HepG2 (cell line): Measurements from ENCODE around the gene CBX2. TPM values are rescaled to one million over a fixed set of nuclear protein-coding genes. Genes with fewer than 3 reads are reported as not detected.

Experiments used
- ARHGAP35 ChIP-seq: sonication (generic); formaldehyde crosslinking; IDR thresholded peaks from 2 replicates; pipeline ENCODE4 v1.9.0; 2022; ENCODE audit warnings: mild to moderate bottlenecking, inconsistent platforms, moderate library complexity, missing genetic modification reagents, borderline replicate concordance
- BORCS8-MEF2B ChIP-seq: sonication (generic); formaldehyde crosslinking; IDR thresholded peaks from 2 replicates; pipeline ENCODE4 v1.8.0; 2022; ENCODE audit warnings: mild to moderate bottlenecking, missing genetic modification reagents
- GABPB1 ChIP-seq: IDR thresholded peaks from 2 replicates; pipeline ENCODE4 v1.6.1; 2016; ENCODE audit warnings: mild to moderate bottlenecking, missing genetic modification reagents, moderate library complexity, missing compliant biosample characterization
- NBN ChIP-seq: fragments of 450-650 bp; conservative IDR thresholded peaks from 2 replicates; pipeline ENCODE4 v1.6.1; 2017
- NR2F6 ChIP-seq, 2 experiments: IDR thresholded peaks; 2 replicates each; pipeline ENCODE4 v1.6.1; 2016; ENCODE audit warnings: antibody characterized with exemption in 1 of 2, mild to moderate bottlenecking in 1 of 2
- PHF8 ChIP-seq: sonication (generic); formaldehyde crosslinking; IDR thresholded peaks from 2 replicates; pipeline ENCODE4 v1.5.0; 2020; ENCODE audit warnings: missing genetic modification reagents
- POLR2A ChIP-seq, 2 experiments: IDR thresholded peaks; 2 replicates each; pipeline ENCODE4 v1.6.1; 2011; ENCODE audit warnings: low read depth in 2 of 2, low read length in 2 of 2, mild to moderate bottlenecking in 1 of 2, moderate library complexity in 1 of 2; ENCODE audit not compliant: insufficient read depth in 1 of 2
- SPEN ChIP-seq: sonication (generic); formaldehyde crosslinking; IDR thresholded peaks from 2 replicates; pipeline ENCODE4 v1.5.1; 2020; ENCODE audit warnings: low read depth, mild to moderate bottlenecking, missing genetic modification reagents
- U2AF1 ChIP-seq: fragments of 200-400 bp; formaldehyde crosslinking; optimal IDR thresholded peaks from 2 replicates; pipeline ENCODE3; 2017; ENCODE audit warnings: mild to moderate bottlenecking, low read depth, low read length
- ZBTB7A ChIP-seq: sonication (generic); formaldehyde crosslinking; IDR thresholded peaks from 2 replicates; pipeline ENCODE4 v1.8.0; 2022; ENCODE audit warnings: mild to moderate bottlenecking, missing genetic modification reagents
- ZMYM3 ChIP-seq: sonication (generic); formaldehyde crosslinking; IDR thresholded peaks from 2 replicates; pipeline ENCODE4 v1.5.1; 2020; ENCODE audit warnings: mild to moderate bottlenecking, missing genetic modification reagents
- ZNF143 ChIP-seq: sonication (generic); formaldehyde crosslinking; IDR thresholded peaks from 2 replicates; pipeline ENCODE4 v1.4.0; 2020; ENCODE audit warnings: missing genetic modification reagents
- ZNF430 ChIP-seq: sonication (generic); formaldehyde crosslinking; IDR thresholded peaks from 2 replicates; pipeline ENCODE4 v1.9.0; 2021; ENCODE audit warnings: mild to moderate bottlenecking, missing genetic modification reagents
- ZNF746 ChIP-seq: sonication (generic); formaldehyde crosslinking; IDR thresholded peaks from 2 replicates; pipeline ENCODE4 v1.8.0; 2022; ENCODE audit warnings: mild to moderate bottlenecking, missing genetic modification reagents
- ZNF879 ChIP-seq: sonication (generic); formaldehyde crosslinking; IDR thresholded peaks from 2 replicates; pipeline ENCODE4 v1.8.1; 2023; ENCODE audit warnings: missing genetic modification reagents
- polyA plus RNA-seq, 8 experiments: library from polyadenylated mRNA; depleted of rRNA in 3 of 8; stranded (reverse) in 7 of 8; unstranded in 1 of 8; fragments of >200 nt; fragmentation: Illumina TruSeq in 4 of 8; extraction: Trizol in 4 of 8; gene quantifications; 2 replicates each; pipeline versions ENCODE4 v1.2.1 to v1.2.3, GENCODE V29; 2011 to 2016; ENCODE audit warnings: low read depth in 4 of 8, missing spikeins in 1 of 8, mixed read lengths in 1 of 8; ENCODE audit not compliant: insufficient read depth in 1 of 8
- total RNA-seq, 5 experiments: library from RNA; depleted of rRNA; stranded (reverse); fragments of >200 nt; fragmentation: Illumina TruSeq; extraction: Trizol; gene quantifications; 2 replicates each; pipeline ENCODE4 v1.2.3, GENCODE V29; 2016; ENCODE audit warnings: low read depth in 1 of 5
- TF ChIP-seq, protein P1 (sequence below): IDR thresholded peaks from 2 replicates; pipeline ENCODE4 v1.4.0; 2020; ENCODE audit warnings: mild to moderate bottlenecking, missing genetic modification reagents
- TF ChIP-seq, protein P2 (sequence below): IDR thresholded peaks from 2 replicates; pipeline ENCODE4 v1.6.1; 2016; ENCODE audit warnings: missing compliant biosample characterization, missing genetic modification reagents, borderline replicate concordance
- TF ChIP-seq, protein P3 (sequence below): sonication (generic); formaldehyde crosslinking; conservative IDR thresholded peaks from 2 replicates; pipeline ENCODE4 v1.4.0; 2020; ENCODE audit warnings: missing genetic modification reagents
- TF ChIP-seq, protein P4 (sequence below): sonication (generic); formaldehyde crosslinking; IDR thresholded peaks from 2 replicates; pipeline ENCODE4 v1.5.1; 2020; ENCODE audit warnings: mild to moderate bottlenecking, moderate library complexity, missing genetic modification reagents
- TF ChIP-seq, protein P5 (sequence below): sonication (generic); formaldehyde crosslinking; IDR thresholded peaks from 2 replicates; pipeline ENCODE4 v1.5.0; 2020; ENCODE audit warnings: mild to moderate bottlenecking, missing genetic modification reagents, borderline replicate concordance

The CBX2 gene
- total and polyA plus RNA-seq, 2 of the 13 experiments (the other 11 are each of a cell fraction or from before 2014, with no cell fraction given): 14.5 to 31.1 TPM

DNA sequence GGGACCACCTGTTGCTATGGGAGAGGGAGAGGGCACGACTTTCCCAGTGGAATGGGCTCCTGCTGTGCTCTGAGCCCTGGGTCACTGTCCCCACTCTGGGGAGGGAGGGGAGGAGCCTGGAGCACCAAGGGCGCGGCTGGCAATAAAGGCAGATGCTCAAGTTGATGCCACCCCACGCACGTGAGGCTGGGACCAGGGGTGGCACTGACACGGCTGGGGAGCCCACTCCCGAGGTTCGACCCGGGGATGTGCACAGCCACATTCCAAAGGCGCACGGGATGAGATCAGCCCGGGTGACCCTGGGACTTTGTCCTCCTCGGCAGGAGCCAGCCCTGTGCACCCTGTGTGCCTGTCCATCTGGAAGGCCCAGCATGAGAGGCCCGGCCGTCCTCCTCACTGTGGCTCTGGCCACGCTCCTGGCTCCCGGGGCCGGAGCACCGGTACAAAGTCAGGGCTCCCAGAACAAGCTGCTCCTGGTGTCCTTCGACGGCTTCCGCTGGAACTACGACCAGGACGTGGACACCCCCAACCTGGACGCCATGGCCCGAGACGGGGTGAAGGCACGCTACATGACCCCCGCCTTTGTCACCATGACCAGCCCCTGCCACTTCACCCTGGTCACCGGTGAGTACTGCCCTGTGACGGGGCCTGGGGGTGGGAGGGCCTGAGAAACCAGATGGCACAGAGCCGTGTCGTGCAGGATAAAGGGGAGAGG, 47.0 kb upstream of the CBX2 start, which contains the start of gene ENPP7 (continued):
- TF ChIP-seq, protein P1, sequence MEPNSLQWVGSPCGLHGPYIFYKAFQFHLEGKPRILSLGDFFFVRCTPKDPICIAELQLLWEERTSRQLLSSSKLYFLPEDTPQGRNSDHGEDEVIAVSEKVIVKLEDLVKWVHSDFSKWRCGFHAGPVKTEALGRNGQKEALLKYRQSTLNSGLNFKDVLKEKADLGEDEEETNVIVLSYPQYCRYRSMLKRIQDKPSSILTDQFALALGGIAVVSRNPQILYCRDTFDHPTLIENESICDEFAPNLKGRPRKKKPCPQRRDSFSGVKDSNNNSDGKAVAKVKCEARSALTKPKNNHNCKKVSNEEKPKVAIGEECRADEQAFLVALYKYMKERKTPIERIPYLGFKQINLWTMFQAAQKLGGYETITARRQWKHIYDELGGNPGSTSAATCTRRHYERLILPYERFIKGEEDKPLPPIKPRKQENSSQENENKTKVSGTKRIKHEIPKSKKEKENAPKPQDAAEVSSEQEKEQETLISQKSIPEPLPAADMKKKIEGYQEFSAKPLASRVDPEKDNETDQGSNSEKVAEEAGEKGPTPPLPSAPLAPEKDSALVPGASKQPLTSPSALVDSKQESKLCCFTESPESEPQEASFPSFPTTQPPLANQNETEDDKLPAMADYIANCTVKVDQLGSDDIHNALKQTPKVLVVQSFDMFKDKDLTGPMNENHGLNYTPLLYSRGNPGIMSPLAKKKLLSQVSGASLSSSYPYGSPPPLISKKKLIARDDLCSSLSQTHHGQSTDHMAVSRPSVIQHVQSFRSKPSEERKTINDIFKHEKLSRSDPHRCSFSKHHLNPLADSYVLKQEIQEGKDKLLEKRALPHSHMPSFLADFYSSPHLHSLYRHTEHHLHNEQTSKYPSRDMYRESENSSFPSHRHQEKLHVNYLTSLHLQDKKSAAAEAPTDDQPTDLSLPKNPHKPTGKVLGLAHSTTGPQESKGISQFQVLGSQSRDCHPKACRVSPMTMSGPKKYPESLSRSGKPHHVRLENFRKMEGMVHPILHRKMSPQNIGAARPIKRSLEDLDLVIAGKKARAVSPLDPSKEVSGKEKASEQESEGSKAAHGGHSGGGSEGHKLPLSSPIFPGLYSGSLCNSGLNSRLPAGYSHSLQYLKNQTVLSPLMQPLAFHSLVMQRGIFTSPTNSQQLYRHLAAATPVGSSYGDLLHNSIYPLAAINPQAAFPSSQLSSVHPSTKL (CRISPR knock-in tag): peak; percentile 62
- TF ChIP-seq GABPB1 (CRISPR knock-in tag) (peak; percentile 57; the same call in 1 of the 2 replicates), U2AF1 (no peak), PHF8 (CRISPR knock-in tag) (peak; percentile 53), POLR2A (IDR thresholded peaks at IDR 0.05; ENCODE audit: insufficient read depth in 1 of 2, low read depth in 2 of 2, low read length in 2 of 2) (peak; percentile 58 to 61; a peak in 3 of 4 replicates), BORCS8-MEF2B (peak; percentile 42; the same call in 1 of the 2 replicates), ZNF879 (0 out of 2 replicates have a peak, but pooled peaks have one; percentile 46), ARHGAP35 (CRISPR knock-in tag) (no peak), NBN (no peak), ZBTB7A (CRISPR knock-in tag) (0 out of 2 replicates have a peak, but pooled peaks have one; percentile 81), ZNF143 (CRISPR knock-in tag) (0 out of 2 replicates have a peak, but pooled peaks have one; percentile 41), ZMYM3 (peak; percentile 69), ZNF746 (no peak), NR2F6 (IDR thresholded peaks at IDR 0.05) (peak; percentile 23; the same call in 1 of the 2 replicates), NR2F6 (CRISPR knock-in tag; IDR thresholded peaks at IDR 0.05) (peak; percentile 74; the same call in 1 of the 2 replicates), SPEN (CRISPR knock-in tag) (peak; percentile 66; the same call in 1 of the 2 replicates), ZNF430 (CRISPR knock-in tag) (0 out of 2 replicates have a peak, but pooled peaks have one; percentile 27)
- TF ChIP-seq, protein P2, sequence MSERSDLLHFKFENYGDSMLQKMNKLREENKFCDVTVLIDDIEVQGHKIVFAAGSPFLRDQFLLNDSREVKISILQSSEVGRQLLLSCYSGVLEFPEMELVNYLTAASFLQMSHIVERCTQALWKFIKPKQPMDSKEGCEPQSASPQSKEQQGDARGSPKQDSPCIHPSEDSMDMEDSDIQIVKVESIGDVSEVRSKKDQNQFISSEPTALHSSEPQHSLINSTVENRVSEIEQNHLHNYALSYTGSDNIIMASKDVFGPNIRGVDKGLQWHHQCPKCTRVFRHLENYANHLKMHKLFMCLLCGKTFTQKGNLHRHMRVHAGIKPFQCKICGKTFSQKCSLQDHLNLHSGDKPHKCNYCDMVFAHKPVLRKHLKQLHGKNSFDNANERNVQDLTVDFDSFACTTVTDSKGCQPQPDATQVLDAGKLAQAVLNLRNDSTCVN (CRISPR knock-in tag): peak; percentile 49; the same call in 1 of the 2 replicates
- TF ChIP-seq, protein P3, sequence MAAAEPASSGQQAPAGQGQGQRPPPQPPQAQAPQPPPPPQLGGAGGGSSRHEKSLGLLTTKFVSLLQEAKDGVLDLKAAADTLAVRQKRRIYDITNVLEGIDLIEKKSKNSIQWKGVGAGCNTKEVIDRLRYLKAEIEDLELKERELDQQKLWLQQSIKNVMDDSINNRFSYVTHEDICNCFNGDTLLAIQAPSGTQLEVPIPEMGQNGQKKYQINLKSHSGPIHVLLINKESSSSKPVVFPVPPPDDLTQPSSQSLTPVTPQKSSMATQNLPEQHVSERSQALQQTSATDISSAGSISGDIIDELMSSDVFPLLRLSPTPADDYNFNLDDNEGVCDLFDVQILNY (CRISPR knock-in tag): no peak
- TF ChIP-seq, protein P4, sequence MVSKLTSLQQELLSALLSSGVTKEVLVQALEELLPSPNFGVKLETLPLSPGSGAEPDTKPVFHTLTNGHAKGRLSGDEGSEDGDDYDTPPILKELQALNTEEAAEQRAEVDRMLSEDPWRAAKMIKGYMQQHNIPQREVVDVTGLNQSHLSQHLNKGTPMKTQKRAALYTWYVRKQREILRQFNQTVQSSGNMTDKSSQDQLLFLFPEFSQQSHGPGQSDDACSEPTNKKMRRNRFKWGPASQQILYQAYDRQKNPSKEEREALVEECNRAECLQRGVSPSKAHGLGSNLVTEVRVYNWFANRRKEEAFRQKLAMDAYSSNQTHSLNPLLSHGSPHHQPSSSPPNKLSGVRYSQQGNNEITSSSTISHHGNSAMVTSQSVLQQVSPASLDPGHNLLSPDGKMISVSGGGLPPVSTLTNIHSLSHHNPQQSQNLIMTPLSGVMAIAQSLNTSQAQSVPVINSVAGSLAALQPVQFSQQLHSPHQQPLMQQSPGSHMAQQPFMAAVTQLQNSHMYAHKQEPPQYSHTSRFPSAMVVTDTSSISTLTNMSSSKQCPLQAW (CRISPR knock-in tag): peak; percentile 47; the same call in 1 of the 2 replicates
- TF ChIP-seq, protein P5, sequence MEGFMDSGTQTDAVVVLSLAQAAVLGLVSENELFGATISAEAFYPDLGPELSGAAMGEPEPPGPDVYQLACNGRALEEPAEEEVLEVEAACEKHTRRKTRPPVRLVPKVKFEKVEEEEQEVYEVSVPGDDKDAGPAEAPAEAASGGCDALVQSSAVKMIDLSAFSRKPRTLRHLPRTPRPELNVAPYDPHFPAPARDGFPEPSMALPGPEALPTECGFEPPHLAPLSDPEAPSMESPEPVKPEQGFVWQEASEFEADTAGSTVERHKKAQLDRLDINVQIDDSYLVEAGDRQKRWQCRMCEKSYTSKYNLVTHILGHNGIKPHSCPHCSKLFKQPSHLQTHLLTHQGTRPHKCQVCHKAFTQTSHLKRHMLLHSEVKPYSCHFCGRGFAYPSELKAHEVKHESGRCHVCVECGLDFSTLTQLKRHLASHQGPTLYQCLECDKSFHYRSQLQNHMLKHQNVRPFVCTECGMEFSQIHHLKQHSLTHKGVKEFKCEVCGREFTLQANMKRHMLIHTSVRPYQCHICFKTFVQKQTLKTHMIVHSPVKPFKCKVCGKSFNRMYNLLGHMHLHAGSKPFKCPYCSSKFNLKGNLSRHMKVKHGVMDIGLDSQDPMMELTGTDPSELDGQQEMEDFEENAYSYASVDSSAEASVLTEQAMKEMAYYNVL (CRISPR knock-in tag): no peak
